Hypothalamus (tissue), 51 donors: Measurements from ENCODE around the gene SAMD11.
"Not testable (repeated sequence)": the region's sequence is repeated elsewhere in the genome, so short reads cannot be mapped to it uniquely, and the experiment has no call there.

ENCODE experiments used
- DNase-seq, 51 donors: peaks; one replicate each; lab custom pipeline; 2025; lab: John Stamatoyannopoulos, UW

Gene SAMD11

DNA sequence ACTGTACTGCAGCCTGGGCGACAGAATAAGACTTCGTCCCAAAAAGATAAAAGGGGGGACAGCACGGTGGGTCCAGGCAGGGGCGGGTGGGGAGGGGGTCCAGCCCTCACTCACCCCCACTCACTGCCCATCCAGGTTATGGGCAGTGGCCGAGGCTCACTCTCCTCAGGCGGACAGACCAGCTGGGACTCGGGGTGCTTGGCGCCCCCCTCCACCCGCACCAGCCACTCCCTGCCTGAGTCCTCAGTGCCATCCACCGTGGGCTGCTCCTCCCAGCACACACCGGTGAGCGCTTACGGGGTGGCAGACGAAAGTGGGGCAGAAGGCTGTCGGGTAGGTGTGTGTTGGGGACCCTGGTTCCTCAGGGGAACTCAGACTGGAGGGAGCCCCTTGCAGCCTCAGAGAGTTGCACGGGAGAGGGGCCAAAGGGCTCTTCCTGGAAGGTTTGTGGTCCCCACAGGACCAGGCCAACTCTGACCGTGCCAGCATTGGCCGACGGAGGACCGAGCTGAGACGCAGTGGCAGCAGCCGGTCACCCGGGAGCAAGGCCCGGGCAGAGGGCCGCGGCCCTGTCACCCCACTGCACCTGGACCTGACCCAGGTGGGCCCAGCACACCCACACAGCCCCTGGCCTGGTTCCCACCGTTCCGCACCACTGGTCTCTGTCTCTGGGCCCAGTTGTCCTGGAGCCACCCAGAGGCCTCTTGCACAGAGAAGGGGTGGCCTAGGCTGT, 49.2 kb downstream of the SAMD11 start:
- no peak for DNase-seq

- no peak for DNase-seq
Measured at GRCh38 chr1:973459-974292, 50.0 kb downstream of the SAMD11 start.

- DNase-seq, result no peak
Measured at GRCh38 chr1:974293-974640, 50.5 kb downstream of the SAMD11 start.

DNA sequence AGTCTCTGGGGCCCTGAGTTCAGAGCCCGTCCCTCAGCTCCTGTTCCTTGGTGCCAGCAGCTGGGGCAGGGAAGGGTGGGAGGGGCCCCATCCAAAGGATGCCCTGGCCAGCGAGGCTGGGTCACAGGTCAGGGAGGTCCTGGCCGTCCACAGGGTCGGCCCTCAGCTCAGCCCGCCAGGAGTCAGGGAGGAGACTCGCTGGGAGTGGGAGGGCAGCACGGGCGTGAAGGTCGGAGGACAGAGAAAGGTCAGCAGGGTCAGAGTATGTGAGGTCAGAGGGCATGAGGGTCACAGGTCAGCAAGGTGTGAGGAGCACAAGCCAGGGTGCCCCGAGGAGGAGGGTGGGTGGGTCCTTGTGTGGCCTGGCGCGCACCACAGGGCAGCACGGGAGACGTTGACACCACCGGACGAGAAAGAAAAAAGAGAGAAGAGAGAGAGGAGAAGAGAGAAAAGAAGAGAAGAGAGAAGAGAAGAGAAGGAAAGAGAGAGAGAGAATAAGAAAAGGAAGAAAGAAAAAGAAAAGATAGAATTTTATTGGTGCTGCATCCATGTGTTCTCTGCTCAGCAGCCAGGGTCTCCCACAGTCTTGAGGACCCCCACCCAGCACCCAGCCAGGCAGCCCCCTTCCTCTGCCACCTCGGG, 51.1 kb downstream of the SAMD11 start:
- no peak for DNase-seq

DNA sequence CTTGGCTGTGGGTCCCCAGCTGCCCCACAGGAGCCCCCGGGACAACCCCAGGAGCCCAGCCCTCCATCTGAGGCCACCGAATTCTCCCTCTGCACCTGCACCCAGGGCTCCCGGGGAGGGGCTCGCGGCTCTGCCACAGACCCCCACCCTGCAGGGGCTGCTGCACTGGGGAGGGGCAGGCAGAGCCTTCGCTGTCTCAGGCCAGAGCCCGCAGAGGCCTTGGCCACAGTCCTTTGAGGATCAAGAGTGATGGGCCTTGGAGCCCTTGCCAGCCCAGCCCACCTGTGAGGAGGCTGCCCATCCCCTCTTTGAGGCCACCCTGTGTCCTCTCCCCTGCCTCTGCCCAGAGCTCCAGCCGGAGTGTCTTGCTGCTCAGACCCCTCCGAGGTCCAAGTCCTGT, 51.6 kb downstream of the SAMD11 start:
- no peak for DNase-seq

GRCh38 chr1:975896-976683, 52.4 kb downstream of the SAMD11 start:
- peak in 8 of 51 donors; percentile 10 to 65 (median 34) for DNase-seq

DNA sequence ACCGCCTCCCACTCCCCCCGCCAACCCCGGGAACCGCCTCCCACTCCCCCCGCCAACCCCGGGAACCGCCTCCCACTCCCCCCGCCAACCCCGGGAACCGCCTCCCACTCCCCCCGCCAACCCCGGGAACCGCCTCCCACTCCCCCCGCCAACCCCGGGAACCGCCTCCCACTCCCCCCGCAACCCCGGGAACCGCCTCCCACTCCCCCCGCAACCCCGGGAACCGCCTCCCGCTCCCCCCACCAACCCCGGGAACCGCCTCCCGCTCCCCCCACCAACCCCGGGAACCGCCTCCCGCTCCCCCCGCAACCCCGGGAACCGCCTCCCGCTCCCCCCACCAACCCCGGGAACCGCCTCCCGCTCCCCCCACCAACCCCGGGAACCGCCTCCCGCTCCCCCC, 53.1 kb downstream of the SAMD11 start:
- DNase-seq, result not testable (repeated sequence)

DNA sequence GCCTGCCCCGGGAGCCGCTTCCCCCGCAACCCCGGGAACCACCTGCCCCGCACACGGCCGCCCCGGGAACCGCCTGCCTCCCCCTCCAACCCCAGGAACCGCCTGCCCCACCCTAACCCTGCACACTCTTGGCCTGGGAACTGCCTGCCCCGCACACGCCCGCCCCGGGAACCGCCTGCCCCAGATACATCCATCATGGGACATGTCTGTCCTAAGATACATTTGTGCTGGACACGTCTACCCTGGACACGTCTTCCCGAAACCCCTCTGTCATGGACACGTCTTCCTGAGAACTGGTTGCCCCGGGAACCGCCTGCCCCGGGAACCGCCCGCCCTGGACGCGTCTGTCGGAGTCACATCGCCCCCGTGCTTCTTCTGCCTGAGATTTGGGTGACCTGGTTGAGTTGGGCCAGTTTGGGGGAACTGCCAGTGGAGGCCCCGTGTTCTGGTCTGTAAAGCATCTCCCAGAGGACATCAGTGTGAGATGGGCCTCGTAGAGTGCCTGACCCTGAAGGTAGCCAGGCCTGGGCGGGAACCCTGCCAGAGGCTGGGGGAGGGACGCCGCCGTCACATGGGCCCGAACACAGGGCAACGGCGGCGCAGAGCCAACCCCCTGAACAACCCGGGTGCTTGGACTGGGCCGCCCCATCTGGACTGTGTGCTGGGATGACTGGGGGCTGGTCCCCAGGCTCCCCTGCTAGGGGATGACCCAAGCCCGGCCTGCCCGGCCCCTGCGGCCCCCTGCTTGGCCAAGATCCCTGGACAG, 54.5 kb downstream of the SAMD11 start:
- DNase-seq, result no peak

GRCh38 chr1:978835-979743, 55.4 kb downstream of the SAMD11 start:
- DNase-seq, result no peak

GRCh38 chr1:979744-980072, 56.0 kb downstream of the SAMD11 start:
- no peak for DNase-seq

- no peak for DNase-seq
Measured at GRCh38 chr1:980137-980571, 56.4 kb downstream of the SAMD11 start.

GRCh38 chr1:980602-981395, 57.1 kb downstream of the SAMD11 start:
- DNase-seq, result no peak

DNA sequence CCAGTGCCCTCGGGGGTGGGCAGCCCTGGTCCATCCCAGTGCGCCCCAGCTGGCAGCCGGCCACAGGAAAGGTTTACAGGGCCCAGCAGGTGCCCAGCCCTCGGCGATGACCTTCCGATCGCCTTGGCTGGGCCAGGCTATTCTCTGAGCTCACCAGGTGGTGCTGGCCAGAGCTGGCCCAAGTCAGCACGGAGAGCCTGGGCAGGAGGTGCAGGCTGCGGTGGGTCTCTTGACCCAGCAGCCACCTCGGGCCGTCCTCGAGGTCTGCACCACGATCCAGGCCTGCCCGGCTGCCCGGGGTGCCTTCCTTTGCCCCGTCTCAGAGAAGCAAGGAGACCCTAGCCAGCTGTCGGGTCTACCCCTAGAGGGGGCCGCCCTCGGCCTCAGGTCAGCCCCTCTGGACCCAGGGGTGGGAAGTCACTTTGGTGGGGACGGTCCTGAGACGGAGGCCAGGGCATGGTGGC, 57.8 kb downstream of the SAMD11 start:
- no peak for DNase-seq

- no peak for DNase-seq
Measured at GRCh38 chr1:981955-982558, 58.3 kb downstream of the SAMD11 start, which contains the start of gene PERM1. Gene PERM1, minus strand, starts transcription at chr1:982093. Its CDS starts 1,064 bp downstream, at chr1:981029.

DNA sequence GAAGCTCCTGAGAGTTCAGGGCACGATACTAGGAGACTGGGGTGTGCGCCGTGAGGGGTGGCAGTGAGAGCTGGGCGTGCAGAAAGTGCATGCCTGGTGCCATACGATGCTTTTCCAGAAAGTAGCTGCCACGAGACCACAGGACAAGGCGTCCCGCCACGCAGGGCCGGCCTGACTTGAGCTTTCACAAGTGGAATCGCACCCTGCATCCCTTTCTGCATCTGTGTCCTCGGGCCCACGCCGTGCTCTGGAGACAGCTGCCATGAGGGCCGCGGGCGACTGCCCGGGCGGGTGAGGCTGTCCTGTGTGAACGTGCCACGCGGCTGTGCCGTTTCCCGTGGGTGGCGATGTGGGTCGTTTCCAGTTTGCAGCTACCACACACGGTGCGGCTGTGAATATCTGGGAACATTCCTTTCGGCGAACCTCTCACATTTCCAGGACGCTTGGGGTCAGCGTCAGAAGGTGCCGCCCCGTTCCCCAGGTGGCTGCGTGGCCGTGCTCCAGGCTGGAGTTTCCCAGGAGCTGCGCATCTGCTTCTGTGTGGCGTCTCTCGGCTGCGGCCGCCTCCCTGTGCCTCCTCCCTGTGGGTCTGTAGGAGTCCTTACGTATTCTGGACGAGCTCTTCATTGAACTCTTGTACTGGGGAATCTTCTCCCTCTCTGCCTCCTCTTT, 59.2 kb downstream of the SAMD11 start:
- DNase-seq, result no peak

GRCh38 chr1:983798-984475, 60.2 kb downstream of the SAMD11 start:
- peak in 25 of 51 donors; percentile 6 to 66 (median 25) for DNase-seq

DNA sequence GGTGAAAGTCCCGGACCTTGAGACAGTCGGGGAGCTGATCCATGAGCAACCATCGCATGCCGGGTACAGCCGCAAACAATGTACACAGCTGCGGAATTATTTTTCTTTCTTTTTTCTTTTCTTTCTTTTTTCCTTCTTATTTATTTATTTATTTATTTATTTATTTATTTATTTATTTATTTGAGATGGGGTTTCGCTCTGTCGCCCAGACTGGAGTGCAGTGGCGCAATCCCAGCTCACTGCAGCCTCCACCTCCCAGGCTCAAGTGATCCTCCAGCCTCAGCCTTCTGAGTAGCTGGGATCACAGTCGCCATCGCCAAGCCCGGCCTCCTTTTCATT, 60.7 kb downstream of the SAMD11 start:
- DNase-seq, result no peak
